ENCODE results near the gene SLC24A3. TPM values are rescaled to one million over a fixed set of nuclear protein-coding genes. Genes with fewer than 3 reads are reported as not detected.

SLC24A3 gene
- total and polyA plus RNA-seq, 2 experiments from 2014 or later: 0.81 to 2.5 TPM

DNA sequence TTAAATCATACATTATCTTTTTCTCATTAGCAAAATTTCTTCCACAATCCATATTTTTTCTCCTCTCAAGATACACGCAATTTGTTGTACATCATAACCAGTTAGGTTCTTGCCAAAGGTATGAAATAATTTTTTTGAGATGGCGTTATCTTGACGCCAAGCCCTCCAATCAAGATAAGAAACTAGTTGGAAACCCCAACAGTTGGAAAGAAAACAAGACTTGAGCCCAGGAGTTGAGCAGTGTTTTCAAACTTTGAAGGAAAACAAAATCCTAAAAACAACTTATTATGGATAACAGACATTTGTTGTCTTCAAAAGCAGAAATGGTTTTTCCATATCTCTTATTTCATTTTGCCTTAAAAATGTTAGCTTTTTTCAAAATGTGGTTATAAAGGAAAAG, 184.8 kb downstream of the SLC24A3 start:
- no peak overlapping the region for H3K4me3 Mint-ChIP-seq
- H3K27me3 Mint-ChIP-seq (ENCODE audit: insufficient read depth, low read depth, poor library complexity): no peaks in the 10 kb centered on the region
- Histone ChIP-seq H3K4me1 (ENCODE audit: insufficient read depth) (no peaks in the 10 kb centered on the region; the same call in 1 of the 2 replicates), H3K36me3 (ENCODE audit: insufficient read depth) (peaks cover 4% of the 10 kb centered on the region; the same call in 1 of the 2 replicates), H3K27ac (ENCODE audit: low read depth) (no peak overlapping the region), H2AFZ (no peak overlapping the region), H3K4me3 (no peak overlapping the region), H3K9me2 (ENCODE audit: insufficient read depth) (peaks cover 5% of the 10 kb centered on the region), H3K27me3 (ENCODE audit: insufficient read depth) (no peaks in the 10 kb centered on the region), H3F3A (replicated peaks; ENCODE audit: low read depth) (no peaks in the 10 kb centered on the region), H3K79me2 (replicated peaks; ENCODE audit: insufficient read depth) (no peaks in the 10 kb centered on the region), H4K20me1 (replicated peaks; ENCODE audit: insufficient read depth) (no peaks in the 10 kb centered on the region), H3K4me2 (no peak overlapping the region)
- peaks cover 19% of the 10 kb centered on the region for H3K9me3 Mint-ChIP-seq
- ATAC-seq: no peak
- no peak for DNase-seq (ENCODE audit: low spot score)
- H3K4me1 Mint-ChIP-seq: peaks cover 6% of the 10 kb centered on the region; the same call in 2 of the 3 replicates
- H3K36me3 Mint-ChIP-seq (ENCODE audit: low read depth): peaks cover 17% of the 10 kb centered on the region
- H3K27ac Mint-ChIP-seq: no peak overlapping the region
- TF ChIP-seq POLR2AphosphoS5 (IDR thresholded peaks at IDR 0.05; ENCODE audit: low read depth): no peak
- no peak for TF ChIP-seq JUNB (IDR thresholded peaks at IDR 0.05; ENCODE audit: unreplicated experiment)
- TF ChIP-seq ZNF331 (CRISPR knock-in tag; IDR thresholded peaks at IDR 0.05; ENCODE audit: low read depth): no peak
- TF ChIP-seq, protein P1, sequence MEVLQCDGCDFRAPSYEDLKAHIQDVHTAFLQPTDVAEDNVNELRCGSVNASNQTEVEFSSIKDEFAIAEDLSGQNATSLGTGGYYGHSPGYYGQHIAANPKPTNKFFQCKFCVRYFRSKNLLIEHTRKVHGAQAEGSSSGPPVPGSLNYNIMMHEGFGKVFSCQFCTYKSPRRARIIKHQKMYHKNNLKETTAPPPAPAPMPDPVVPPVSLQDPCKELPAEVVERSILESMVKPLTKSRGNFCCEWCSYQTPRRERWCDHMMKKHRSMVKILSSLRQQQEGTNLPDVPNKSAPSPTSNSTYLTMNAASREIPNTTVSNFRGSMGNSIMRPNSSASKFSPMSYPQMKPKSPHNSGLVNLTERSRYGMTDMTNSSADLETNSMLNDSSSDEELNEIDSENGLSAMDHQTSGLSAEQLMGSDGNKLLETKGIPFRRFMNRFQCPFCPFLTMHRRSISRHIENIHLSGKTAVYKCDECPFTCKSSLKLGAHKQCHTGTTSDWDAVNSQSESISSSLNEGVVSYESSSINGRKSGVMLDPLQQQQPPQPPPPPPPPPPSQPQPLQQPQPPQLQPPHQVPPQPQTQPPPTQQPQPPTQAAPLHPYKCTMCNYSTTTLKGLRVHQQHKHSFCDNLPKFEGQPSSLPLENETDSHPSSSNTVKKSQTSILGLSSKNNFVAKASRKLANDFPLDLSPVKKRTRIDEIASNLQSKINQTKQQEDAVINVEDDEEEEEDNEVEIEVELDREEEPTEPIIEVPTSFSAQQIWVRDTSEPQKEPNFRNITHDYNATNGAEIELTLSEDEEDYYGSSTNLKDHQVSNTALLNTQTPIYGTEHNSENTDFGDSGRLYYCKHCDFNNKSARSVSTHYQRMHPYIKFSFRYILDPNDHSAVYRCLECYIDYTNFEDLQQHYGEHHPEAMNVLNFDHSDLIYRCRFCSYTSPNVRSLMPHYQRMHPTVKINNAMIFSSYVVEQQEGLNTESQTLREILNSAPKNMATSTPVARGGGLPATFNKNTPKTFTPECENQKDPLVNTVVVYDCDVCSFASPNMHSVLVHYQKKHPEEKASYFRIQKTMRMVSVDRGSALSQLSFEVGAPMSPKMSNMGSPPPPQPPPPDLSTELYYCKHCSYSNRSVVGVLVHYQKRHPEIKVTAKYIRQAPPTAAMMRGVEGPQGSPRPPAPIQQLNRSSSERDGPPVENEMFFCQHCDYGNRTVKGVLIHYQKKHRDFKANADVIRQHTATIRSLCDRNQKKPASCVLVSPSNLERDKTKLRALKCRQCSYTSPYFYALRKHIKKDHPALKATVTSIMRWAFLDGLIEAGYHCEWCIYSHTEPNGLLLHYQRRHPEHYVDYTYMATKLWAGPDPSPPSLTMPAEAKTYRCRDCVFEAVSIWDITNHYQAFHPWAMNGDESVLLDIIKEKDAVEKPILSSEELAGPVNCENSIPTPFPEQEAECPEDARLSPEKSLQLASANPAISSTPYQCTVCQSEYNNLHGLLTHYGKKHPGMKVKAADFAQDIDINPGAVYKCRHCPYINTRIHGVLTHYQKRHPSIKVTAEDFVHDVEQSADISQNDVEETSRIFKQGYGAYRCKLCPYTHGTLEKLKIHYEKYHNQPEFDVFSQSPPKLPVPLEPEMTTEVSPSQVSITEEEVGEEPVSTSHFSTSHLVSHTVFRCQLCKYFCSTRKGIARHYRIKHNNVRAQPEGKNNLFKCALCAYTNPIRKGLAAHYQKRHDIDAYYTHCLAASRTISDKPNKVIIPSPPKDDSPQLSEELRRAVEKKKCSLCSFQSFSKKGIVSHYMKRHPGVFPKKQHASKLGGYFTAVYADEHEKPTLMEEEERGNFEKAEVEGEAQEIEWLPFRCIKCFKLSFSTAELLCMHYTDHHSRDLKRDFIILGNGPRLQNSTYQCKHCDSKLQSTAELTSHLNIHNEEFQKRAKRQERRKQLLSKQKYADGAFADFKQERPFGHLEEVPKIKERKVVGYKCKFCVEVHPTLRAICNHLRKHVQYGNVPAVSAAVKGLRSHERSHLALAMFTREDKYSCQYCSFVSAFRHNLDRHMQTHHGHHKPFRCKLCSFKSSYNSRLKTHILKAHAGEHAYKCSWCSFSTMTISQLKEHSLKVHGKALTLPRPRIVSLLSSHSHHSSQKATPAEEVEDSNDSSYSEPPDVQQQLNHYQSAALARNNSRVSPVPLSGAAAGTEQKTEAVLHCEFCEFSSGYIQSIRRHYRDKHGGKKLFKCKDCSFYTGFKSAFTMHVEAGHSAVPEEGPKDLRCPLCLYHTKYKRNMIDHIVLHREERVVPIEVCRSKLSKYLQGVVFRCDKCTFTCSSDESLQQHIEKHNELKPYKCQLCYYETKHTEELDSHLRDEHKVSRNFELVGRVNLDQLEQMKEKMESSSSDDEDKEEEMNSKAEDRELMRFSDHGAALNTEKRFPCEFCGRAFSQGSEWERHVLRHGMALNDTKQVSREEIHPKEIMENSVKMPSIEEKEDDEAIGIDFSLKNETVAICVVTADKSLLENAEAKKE (CRISPR knock-in tag; IDR thresholded peaks at IDR 0.05): no peak
- TF ChIP-seq CREB1 (CRISPR knock-in tag; IDR thresholded peaks at IDR 0.05; ENCODE audit: low read depth): no peak
- no peak for TF ChIP-seq ETS1 (IDR thresholded peaks at IDR 0.05)
- TF ChIP-seq, protein P2, sequence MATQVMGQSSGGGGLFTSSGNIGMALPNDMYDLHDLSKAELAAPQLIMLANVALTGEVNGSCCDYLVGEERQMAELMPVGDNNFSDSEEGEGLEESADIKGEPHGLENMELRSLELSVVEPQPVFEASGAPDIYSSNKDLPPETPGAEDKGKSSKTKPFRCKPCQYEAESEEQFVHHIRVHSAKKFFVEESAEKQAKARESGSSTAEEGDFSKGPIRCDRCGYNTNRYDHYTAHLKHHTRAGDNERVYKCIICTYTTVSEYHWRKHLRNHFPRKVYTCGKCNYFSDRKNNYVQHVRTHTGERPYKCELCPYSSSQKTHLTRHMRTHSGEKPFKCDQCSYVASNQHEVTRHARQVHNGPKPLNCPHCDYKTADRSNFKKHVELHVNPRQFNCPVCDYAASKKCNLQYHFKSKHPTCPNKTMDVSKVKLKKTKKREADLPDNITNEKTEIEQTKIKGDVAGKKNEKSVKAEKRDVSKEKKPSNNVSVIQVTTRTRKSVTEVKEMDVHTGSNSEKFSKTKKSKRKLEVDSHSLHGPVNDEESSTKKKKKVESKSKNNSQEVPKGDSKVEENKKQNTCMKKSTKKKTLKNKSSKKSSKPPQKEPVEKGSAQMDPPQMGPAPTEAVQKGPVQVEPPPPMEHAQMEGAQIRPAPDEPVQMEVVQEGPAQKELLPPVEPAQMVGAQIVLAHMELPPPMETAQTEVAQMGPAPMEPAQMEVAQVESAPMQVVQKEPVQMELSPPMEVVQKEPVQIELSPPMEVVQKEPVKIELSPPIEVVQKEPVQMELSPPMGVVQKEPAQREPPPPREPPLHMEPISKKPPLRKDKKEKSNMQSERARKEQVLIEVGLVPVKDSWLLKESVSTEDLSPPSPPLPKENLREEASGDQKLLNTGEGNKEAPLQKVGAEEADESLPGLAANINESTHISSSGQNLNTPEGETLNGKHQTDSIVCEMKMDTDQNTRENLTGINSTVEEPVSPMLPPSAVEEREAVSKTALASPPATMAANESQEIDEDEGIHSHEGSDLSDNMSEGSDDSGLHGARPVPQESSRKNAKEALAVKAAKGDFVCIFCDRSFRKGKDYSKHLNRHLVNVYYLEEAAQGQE (IDR thresholded peaks at IDR 0.05; ENCODE audit: unreplicated experiment): no peak
- no peak for TF ChIP-seq STAT1 (IDR thresholded peaks at IDR 0.05; ENCODE audit: unreplicated experiment)
- TF ChIP-seq, protein P3, sequence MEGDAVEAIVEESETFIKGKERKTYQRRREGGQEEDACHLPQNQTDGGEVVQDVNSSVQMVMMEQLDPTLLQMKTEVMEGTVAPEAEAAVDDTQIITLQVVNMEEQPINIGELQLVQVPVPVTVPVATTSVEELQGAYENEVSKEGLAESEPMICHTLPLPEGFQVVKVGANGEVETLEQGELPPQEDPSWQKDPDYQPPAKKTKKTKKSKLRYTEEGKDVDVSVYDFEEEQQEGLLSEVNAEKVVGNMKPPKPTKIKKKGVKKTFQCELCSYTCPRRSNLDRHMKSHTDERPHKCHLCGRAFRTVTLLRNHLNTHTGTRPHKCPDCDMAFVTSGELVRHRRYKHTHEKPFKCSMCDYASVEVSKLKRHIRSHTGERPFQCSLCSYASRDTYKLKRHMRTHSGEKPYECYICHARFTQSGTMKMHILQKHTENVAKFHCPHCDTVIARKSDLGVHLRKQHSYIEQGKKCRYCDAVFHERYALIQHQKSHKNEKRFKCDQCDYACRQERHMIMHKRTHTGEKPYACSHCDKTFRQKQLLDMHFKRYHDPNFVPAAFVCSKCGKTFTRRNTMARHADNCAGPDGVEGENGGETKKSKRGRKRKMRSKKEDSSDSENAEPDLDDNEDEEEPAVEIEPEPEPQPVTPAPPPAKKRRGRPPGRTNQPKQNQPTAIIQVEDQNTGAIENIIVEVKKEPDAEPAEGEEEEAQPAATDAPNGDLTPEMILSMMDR (conservative IDR thresholded peaks at IDR 0.05; ENCODE audit: low read depth in 2 of 2): no peak
- no peak for TF ChIP-seq NANOG (IDR thresholded peaks at IDR 0.05; ENCODE audit: borderline replicate concordance)
- TF ChIP-seq ZNF114 (CRISPR knock-in tag; IDR thresholded peaks at IDR 0.05): no peak
- TF ChIP-seq EZH2phosphoT487 (IDR thresholded peaks at IDR 0.05; ENCODE audit: unreplicated experiment): no peak
- no peak for TF ChIP-seq EZH2 (IDR thresholded peaks at IDR 0.05; ENCODE audit: low read depth, unreplicated experiment)
